Adrenal gland (tissue), 5 donors: ENCODE measurements around the gene COMMD1.

Experiments used
- POLR2A ChIP-seq, 2 donors: fragments of 450-650 bp; IDR thresholded peaks; one replicate each; pipeline ENCODE4 v1.6.1; 2017; ENCODE audit warnings: antibody characterized with exemption in 2 of 2, mild to moderate bottlenecking in 2 of 2, moderate library complexity in 1 of 2
- TF ChIP-seq, protein P1 (sequence below), 6 experiments: fragments of 450-650 bp in 4 of 6; fragments of 200-600 bp in 2 of 6; sonication (generic) in 1 of 6; IDR thresholded peaks; 1 replicate in 5 of 6; 2 replicates in 1 of 6; pipeline versions ENCODE4 v1.5.1 to v1.8.0; 2016 to 2021; ENCODE audit warnings: antibody characterized with exemption in 6 of 6, mild to moderate bottlenecking in 2 of 6, moderate library complexity in 1 of 6
- donor health status: DM: no; HTN: no; CAD: no.

DNA sequence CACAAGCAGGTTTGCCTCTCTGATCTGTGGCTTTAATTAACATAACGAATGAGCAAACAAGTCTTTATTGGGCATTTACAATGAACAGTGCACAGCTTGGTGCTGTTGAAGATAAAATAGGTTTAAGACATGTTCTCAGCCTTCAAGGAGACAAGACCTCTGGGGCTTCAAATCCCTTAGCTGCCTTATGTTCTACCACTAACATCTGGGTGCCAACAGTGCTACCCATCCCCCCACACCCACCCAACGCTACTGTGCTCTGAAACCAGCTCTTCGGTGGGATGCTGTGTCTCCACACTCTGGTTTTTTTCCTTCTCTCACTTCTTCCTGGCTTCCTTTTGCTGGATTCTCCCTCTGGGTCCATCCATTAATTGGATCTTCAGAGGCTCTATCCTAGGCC is 276.4 kb downstream of the COMMD1 start:
- no peak for TF ChIP-seq POLR2A (IDR thresholded peaks at IDR 0.05)
- TF ChIP-seq, protein P1, sequence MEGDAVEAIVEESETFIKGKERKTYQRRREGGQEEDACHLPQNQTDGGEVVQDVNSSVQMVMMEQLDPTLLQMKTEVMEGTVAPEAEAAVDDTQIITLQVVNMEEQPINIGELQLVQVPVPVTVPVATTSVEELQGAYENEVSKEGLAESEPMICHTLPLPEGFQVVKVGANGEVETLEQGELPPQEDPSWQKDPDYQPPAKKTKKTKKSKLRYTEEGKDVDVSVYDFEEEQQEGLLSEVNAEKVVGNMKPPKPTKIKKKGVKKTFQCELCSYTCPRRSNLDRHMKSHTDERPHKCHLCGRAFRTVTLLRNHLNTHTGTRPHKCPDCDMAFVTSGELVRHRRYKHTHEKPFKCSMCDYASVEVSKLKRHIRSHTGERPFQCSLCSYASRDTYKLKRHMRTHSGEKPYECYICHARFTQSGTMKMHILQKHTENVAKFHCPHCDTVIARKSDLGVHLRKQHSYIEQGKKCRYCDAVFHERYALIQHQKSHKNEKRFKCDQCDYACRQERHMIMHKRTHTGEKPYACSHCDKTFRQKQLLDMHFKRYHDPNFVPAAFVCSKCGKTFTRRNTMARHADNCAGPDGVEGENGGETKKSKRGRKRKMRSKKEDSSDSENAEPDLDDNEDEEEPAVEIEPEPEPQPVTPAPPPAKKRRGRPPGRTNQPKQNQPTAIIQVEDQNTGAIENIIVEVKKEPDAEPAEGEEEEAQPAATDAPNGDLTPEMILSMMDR (IDR thresholded peaks at IDR 0.05), result no peak
